Activated CD4-positive, alpha-beta T cell treated with anti-CD3 and anti-CD28 coated beads, Interleukin-2, amount 50 U/mL, for 16 hours (primary cell): ENCODE results near the gene KIF16B.

Source experiments
- DNase-seq: peaks from one replicate; pipeline ENCODE4 v3.0.0-alpha.2; 2020

Gene KIF16B

DNA sequence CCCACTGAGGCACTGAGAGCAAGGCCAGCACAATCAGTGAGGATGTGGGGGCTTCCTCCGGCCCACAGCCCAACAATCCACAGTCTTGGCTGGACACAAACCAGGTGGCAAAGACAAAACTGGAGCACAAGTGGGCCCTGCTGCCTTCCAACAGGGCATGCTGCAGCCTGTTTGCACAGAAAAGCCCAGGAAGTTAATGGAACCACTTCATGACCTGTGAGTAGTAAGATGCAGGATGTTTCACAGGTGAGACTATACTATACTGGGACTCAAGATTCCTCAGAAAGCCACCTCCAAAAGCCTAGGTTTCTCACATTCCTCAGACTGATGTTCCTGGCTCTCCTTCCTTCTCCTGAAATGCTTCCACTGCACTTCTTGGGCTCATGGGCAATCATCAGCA is 235.5 kb downstream of the KIF16B start:
- no peak for DNase-seq

DNA sequence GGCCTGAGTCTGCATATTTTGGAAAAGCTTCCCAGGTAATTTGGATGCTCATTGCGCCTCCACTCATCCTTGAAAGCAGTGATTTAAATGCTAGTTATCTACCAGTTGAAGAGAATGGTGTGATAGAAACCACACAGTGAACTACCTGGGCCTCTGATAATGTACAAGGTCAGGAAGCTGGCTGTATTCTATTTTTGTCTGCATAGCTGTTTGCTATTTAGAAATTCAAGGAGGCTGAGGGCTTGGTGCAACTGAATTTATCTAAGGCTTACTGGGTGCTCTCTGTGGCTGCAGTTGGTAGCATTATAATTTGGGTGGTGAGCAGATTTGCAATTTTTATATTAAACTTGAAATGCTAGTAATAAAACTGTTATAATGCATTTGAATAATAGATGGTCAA is 245.6 kb downstream of the KIF16B start:
- no peak for DNase-seq

DNA sequence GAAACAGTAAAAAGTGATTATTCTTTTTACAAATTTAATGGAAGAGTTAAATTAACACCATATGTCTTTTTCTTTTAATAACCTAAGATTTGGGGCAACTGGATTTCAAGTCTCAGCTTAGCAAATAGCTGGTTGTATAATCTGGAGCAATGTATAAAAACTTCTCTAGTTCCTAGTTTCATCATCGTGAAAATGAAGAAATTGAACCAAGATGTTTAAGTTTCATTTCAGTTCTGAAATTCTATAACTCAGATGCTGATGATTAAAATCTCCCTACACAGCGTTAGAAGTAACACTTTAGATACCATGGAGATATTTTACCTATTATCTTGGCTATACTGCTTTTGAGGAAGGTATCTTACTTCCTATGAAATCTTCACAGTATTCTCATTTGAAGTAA is 252.0 kb downstream of the KIF16B start:
- no peak for DNase-seq

DNA sequence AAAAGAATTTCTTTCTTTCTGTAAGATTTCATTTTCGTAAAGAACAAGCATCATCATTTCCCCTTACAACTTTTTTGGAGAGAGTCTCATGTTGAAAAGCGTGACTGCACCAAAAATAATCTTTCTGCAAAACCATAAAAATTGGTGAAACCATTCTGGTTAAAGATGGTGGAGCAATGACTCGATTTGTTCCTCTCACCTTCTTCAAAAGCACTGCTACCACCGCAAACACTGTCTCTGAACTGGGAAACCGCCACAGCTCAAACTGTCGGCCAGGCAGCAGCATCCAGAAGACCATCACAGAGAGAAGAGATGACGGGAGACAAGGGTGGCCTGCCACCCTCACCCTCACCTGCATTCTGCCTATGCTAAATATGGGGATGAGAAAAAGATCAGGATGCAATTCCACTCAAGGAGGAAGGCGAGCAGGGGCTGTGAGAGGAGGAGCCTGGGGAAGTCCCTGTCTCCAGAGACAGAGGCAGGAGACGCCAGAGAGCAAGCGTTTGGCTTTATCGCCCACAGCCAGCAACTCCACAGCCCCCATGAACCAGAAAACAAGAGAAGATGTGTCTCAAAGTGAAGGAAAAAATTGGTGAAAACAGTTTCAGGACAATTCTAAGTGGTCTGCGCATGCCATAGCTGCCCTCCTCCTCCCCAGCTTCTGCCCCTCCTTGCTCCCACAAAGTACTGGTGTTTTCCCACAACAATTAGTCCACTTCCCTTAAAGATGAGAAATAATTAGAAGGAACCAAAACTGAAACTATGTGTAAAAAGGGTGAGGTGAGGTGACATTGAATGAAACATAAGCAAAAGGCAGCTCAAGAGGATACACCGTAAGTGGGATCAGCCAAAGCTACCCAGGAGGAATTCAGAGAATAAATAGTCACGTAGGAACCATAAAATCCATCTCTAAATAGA is 255.5 kb downstream of the KIF16B start:
- DNase-seq: no peak

DNA sequence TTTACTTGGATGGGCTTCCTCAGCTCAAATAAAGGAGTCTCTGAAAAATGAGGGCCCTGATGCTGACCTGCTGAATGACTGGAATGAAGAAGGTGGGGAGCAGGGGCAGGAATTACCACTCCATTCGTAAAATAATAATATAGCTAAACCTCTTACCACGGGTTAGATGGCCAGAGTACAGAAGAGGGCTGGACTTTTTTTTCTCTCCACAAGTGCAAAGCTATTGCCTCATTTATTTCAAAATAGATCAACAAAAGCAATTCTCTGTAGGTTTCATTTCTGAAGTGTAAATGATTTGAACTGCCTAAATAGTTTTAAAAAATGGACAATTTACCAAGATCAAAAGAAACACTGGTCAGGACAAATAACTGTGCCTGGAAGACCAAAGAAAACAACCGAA is 256.7 kb downstream of the KIF16B start:
- no peak for DNase-seq

DNA sequence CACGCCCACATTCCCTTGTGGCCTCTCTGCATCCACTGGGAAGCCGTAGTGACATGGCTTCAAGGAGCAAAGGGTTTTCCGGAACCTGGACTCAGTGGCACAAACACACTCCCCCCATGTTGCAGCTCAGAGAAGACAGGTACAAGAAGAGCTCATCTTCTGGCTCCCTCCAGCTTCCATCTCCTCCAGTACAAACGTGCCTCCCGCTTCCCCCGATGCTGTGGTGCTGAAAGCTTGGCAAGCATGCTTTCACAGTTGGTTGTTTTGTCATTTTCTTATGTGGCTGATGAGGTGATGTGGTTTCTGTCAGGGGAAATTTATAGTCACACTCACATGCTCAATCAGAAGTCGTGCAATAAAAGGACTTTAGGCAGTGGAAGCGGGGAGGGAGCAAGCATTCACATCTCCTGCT is 258.5 kb downstream of the KIF16B start:
- DNase-seq: no peak

DNA sequence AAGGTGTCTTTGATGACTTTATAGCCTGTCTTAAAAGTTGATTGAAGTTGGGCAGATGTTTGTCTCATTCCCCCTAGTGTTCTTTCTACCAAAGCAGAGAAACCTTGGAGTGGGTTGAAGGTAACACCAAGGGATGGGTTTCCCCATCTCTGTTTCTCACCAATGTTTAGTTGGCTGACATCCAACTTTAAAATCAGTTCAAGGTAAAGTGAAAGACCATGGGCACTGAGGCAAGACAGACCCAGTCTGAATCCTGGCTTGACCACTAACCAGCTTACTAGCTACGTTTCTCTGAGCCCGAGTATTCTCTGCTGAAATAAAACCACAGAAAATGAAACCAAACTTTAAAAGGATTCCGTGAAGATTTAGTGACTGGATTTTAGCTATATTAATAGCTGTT is 258.9 kb downstream of the KIF16B start:
- no peak for DNase-seq

DNA sequence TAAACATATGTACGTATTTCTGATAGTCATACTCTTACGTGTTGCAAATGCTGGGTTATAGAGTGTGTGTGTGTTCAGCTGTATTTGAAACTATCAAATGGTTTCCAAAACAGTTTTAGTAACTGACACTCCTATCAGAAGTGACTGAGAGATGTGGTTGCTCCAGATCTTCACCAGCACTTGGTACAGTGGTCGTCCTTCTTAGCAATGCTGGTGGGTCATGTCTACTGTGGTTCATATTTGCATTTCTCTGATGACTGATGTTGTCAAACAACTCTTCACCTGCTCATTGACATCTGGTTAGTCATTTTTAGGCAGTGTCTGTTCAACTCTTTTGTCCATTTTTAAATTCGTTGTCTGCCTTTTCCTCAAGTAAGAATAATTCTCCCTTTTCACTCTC is 259.3 kb downstream of the KIF16B start:
- no peak for DNase-seq

DNA sequence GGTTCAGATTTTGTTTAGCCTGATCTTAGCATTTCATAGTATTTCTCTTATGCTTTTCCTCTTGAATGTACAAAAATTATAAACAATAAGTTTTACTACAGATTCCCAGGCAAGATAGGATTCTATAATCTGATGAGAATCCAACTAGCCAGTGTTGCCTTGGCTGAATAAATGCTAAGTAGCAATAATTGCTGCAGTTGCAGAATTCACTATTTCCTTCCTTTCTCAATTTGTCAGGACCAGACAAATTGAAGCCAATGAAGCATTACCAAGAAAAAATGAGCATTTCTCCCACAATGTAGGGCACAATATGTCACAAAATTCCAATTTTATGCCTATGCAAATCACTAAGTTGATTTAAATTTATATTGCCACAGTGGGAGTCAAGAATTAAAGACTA is 260.2 kb downstream of the KIF16B start:
- no peak for DNase-seq

DNA sequence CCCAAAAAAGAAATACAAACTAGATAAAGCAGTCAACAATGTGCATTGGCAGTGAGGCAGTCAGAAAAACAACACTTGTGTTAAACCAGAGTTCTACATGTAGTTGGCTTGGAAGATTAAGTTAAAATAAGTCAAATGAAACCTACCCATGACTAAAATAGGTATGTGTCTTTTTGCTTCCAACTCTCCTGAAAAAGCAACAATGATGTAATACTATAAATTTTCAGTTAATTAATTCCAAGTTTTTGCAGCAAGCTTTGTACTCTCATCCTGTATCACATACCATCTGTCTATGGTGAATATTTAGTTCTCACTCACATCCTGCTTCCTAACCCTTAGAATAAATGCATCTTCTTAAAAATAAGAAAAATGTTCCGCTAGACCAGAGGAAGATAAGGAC is 261.5 kb downstream of the KIF16B start:
- DNase-seq: no peak

DNA sequence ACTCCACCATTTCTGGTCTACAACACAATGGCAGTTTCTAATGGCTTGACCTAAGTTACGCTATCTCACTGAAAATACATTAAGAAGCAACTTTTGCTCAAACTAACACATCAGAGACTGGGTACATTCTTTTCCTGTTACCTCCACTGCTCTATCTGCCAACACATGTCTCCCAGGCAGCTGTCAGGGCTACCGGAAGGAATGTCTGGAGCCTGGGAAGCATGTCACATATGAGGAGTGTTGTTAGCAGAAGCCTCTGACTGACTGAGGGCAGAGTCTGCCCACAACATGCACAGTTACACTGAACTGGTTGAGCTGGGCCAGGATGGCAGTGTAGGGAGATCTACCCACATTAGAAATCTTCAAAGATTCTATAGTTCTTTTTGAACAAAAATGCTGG is 264.5 kb downstream of the KIF16B start:
- DNase-seq: no peak

DNA sequence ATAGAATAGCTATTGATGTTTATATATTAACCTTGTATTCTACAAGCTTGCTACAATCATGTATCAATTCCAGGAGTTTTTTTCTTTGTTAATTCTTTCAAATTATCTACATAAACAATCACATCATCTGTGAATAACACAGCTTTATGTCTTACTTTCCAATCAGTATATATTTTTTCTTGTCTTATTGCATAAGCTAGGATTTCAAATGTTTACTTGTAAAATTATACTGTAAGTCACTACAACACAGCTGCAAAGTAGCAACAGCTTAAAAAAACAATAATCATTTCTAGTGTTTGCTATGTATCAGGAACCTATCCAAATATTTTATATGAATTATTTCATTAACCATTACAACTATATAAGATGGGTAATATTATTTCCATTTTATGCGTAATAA is 270.4 kb downstream of the KIF16B start:
- no peak for DNase-seq

DNA sequence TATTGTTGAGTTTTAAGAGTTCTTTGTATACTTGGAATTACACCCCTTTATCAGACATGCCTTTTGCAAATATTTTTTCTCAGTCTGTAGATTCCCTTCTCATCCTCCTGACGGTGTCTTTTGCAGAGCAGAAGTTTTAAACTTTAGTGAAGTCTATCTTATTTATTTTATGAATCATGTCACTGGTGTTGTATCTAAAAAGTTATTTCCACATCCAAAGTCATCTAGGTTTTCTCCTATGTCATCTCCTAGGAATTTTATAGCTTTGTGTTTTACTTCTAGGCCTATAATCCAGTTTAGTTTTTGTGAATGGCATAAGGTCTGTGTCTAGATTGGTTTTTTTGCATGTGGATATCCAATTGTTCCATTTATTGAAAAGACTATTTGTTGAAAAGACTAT is 271.3 kb downstream of the KIF16B start:
- DNase-seq: no peak

DNA sequence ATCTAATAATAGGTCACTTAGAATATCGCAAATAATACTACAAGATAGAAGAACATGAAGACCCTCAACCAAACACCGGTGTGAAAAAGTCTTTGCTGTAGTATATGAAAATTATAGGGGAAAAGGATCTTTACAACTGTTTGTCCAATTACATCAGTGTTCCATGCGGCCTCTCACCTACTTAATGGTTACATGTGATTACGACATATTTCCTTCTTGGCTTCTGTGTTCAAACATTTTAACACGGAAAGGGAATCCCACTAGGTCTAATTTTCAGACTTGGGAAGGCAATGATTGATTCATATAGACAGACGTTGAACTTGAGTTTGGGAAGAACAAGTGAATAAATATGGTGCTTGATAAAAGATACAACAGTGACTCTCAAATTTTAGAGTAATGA is 273.4 kb downstream of the KIF16B start:
- DNase-seq: no peak

DNA sequence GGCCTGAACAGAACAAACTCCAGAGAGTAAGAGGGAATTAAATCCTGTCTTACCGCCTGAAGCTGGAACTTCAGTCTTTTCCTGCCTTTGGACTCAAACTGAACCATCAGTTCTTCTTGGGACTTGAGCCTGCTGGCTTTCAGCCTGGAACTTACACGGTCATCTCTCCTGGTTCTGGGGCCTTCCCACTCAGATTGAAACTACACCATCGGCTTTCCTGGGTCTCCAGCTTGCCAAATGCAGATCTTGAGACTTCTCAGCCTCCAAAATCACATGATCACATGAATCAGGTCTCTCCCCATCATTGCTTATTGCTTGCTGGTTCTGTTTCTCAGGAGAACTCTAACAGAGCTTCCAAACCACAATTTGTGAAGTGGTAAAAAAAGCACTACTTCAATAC is 276.3 kb downstream of the KIF16B start:
- DNase-seq: no peak

DNA sequence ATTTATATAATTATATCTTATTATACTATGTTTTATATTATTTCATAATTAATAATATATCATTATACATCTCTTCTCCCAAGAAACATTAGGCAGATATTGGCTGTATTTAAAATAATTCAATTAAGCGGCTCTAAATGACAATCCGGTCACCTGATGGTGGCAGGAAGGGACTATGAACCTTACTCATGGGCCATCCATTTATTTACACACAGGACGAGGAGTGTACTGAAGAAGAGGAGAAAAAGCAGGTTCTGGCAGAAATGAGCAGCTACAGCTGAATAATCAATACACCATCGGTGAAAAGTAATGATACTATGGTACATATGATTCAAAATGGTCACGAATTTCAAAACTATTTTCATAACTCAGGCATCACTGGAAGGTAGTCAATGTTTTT is 277.7 kb downstream of the KIF16B start:
- DNase-seq: no peak

DNA sequence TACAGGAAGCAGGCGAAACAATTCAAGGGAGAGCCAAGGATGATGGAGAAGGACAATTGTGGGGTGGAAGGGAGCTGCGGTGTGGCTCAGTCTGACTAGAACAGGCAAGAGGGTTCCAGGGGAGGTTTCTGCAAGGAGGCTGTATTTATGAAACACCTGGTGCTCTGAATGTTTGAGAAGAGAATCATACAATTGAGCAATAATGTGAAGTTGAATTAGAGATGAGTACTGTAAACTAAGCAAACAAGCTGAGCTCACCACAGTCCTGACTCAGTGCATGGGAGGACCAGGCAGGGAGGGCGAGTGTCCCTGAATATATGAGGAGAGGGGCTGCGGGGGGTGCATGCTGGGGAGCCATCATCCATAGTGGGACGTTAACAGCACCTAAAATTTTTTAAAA is 279.7 kb downstream of the KIF16B start:
- no peak for DNase-seq

DNA sequence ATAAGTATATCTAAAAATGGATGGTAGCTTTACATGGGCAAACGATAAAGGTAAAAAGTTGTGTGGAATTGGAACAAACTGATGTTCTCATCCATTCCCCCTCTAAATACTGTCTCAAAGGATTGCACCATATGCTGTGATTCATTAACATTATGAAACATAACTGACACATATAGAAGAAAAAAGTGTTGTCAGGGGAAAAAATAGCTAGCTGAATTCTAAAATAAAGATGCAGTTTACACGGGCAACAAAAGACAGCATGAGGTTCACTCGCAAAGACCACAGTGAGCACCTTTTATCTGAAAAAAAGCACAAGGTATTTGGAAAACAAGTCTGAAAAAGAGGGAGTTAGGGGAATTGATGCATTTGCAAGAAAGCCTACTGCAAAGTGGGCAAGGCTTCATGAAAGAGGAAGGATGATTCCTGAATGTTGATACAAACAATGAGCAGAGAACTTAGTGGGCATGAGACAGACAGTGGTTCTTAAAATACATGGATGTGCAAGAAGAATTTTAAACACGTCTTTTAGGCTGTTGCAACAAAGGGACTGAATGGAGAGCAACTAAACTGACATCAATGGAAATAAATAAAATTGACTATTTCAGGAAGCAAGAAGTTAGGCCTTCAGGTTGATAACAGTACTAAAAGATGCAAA is 280.9 kb downstream of the KIF16B start:
- DNase-seq: no peak

DNA sequence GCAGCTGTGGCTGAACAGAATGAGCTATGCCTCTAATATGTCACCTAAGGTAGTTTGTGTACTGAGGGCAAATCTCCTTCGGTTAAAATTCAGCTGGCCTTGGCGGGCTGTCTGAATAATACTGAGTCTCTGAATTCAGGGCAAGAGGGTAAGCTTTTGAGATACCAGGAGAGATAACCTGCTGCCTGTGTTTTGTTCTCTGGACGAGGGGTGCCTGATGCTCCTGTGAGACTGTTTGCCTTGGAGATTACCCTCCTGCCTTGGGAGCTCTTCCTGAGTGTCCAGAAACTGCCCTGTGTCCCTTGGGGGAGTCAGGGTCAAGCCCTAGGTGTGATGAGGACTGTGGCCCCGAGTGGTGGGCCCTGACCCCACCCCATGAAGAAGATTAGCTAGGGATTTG is 282.9 kb downstream of the KIF16B start:
- DNase-seq: no peak

DNA sequence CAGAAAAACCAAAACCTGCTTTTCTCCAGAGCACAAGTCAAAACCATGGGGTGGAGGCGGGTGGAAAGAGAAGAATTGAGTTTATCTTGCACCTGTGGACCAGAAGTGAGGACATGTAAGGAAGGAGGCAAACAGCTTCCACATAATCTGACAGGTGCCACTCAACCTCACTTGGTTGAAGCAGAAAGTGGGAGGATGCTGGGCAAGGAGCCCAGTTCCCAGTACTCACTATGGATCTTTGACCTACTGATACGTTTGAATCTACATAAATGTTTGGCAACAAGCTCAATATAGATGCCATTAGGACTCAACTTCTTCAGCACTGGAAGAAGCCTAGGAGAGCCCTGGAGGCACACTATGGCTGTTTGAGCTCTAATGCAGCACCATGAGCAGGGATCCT is 285.5 kb downstream of the KIF16B start:
- no peak for DNase-seq

DNA sequence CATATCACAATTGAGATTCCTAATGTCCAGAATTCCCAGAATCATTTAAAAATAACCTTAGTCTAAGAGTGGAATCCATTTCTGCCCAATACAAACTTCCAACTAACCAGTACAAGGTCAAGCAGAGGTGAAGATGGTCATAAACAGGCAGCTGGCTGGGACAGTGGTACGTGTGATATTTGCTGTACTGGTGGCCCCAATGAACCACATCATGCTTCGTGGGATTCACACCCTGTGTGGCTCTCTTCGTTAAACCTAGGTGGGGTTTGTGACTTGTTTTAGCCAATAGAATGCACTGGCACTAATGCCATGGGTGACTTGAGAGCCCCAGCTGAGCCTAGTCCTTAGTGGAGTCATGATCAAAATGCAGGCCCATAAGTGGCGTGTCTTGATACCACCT is 286.6 kb downstream of the KIF16B start:
- no peak for DNase-seq

DNA sequence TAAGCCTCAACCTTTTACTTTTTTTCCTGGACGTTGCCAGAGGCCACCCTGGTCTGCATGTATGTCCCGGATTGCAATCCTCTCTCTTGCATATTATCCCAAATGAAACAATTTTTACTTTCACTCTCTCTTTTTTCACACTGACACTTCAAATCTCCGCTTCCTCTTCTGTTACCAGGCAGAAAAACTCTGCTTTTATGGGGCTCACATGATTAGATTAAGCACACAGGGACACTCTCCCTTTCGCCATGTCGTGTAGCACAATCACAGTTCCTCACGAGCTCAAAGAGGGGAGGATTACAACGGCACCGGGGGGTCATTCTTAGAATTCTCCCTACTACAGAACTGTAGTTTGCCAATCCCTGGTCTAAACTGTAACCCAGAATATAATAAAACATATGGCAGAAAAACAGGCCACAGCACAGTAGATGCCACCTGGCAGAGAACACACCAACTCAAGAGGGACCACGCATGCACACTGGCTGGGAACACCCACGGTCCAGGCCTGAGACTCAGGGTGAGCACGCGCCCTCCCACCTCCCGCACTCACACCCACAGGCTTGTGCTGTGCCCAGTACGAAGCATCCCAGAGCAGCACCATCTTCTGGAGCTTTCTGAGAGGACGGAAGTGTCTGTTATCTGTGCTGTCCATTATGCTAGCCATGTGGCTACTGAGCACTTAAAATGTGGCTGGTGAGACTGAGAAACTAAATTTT is 288.7 kb downstream of the KIF16B start:
- DNase-seq: no peak

DNA sequence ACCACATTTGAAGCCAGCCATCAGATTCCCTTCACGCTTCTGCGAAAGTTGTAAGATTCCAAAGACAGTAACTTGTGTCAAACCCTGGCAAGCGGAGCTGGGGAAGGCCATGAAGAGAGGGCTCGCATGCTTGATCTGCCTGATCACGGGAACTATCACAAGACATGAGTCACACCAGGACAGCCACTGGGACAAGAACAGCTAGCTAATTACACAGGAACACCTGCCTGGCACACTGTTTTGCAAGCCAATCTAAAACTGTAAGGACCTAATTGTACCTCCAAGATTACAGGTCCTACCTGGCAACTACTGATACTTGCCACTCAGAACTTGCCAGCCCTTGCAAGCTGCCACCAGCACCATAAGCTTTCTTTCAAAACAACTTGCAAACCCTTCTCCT is 289.3 kb downstream of the KIF16B start:
- no peak for DNase-seq

DNA sequence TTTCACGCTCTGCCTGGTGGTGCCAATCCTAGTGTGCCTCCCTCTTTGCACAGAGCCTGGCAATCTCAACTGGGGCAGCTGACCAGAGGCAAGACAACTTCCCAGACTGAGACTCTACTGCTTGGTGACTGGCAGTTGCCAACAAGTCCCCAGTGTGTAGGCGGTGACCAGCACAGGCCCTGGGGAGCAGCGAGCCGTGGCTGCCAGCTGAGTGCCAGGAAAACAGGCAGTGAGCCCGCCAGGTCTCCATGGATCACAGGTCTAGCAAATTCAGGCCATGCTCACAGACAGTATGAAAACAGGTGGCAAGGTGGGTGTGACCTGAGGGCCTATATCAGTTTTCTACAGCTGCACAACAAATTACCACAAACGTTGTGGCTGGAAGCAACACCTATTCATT is 289.9 kb downstream of the KIF16B start:
- DNase-seq: no peak
